HCEC 1CT (cell line): ENCODE data around the gene CELF4.
"Not testable (repeated sequence)": the region's sequence is repeated elsewhere in the genome, so short reads cannot be mapped to it uniquely, and the experiment has no call there.

Experiments used
- DNase-seq: peaks from one replicate; pipeline ENCODE4 v3.0.0-alpha.2; 2017

Gene CELF4

GRCh38 chr18:37385846-37386778, 179.5 kb downstream of the CELF4 start:
- DNase-seq, result peak; percentile 31

- no peak for DNase-seq
Observed at GRCh38 chr18:37383846-37384595, 181.6 kb downstream of the CELF4 start.

- DNase-seq, result no peak
Observed at GRCh38 chr18:37383036-37383785, 182.4 kb downstream of the CELF4 start.

GRCh38 chr18:37381554-37381953, 184.0 kb downstream of the CELF4 start:
- no peak for DNase-seq

GRCh38 chr18:37380546-37381110, 185.0 kb downstream of the CELF4 start:
- no peak for DNase-seq

- no peak for DNase-seq
Observed at GRCh38 chr18:37378336-37379010, 187.1 kb downstream of the CELF4 start.

GRCh38 chr18:37375181-37375580, 190.4 kb downstream of the CELF4 start:
- DNase-seq, result no peak

- DNase-seq, result no peak
Observed at GRCh38 chr18:37368110-37368954, 197.3 kb downstream of the CELF4 start.

GRCh38 chr18:37364237-37364636, 201.4 kb downstream of the CELF4 start:
- DNase-seq, result no peak

GRCh38 chr18:37362158-37362890, 203.3 kb downstream of the CELF4 start:
- DNase-seq, result no peak

- no peak for DNase-seq
Observed at GRCh38 chr18:37361335-37362157, 204.1 kb downstream of the CELF4 start.

- DNase-seq, result not testable (repeated sequence)
Observed at GRCh38 chr18:37358061-37358460, 207.5 kb downstream of the CELF4 start.

GRCh38 chr18:37355772-37356171, 209.8 kb downstream of the CELF4 start:
- no peak for DNase-seq

- no peak for DNase-seq
Observed at GRCh38 chr18:37351110-37351509, 214.5 kb downstream of the CELF4 start.

GRCh38 chr18:37348729-37349128, 216.9 kb downstream of the CELF4 start:
- DNase-seq, result no peak

GRCh38 chr18:37346048-37346447, 219.6 kb downstream of the CELF4 start:
- no peak for DNase-seq

- no peak for DNase-seq
Observed at GRCh38 chr18:37343542-37343851, 222.1 kb downstream of the CELF4 start.

- no peak for DNase-seq
Observed at GRCh38 chr18:37341473-37342086, 224.0 kb downstream of the CELF4 start.

GRCh38 chr18:37341016-37341415, 224.6 kb downstream of the CELF4 start:
- DNase-seq, result no peak
